D721Med (cell line): ENCODE measurements around the gene DET1.
A peak's percentile ranks its signal among the peaks of the same experiment; 100 is the strongest.

Experiments
- DNase-seq: peaks from one replicate; pipeline ENCODE4 v3.0.0; 2011; ENCODE audit warnings: low spot score; ENCODE audit not compliant: insufficient read length
- FAIRE-seq: peaks from 2 replicates; lab custom pipeline; 2011; peaks lifted over from hg19 to GRCh38; lab: Jason Lieb, UNC
- CTCF ChIP-seq: IDR thresholded peaks from 2 replicates; pipeline ENCODE4 v1.5.1; 2012; ENCODE audit warnings: mild to moderate bottlenecking, control low read depth; ENCODE audit not compliant: insufficient read depth; ENCODE audit errors: missing control alignments

The DET1 gene

DNA sequence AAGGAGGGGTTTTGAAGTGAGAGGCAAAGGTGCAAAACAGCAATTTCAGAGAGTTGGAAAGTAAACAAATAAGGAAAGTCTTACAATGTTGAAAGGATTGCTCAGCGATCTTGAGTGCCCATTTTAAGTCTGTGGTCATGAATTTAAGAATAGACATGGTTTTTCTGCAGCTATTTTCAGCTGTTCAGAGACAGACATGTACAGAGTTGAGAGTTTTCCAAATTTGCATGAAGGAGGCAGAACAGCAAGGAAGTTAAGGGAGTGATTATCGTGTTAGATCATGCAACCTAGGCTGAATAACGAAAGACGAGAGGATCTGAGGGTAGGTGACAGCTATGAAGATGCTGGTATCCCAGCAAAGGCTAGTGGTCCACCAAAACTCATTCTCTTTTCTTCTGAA is 37.2 kb downstream of the DET1 start:
- no peak for DNase-seq
- no peak for TF ChIP-seq CTCF
- FAIRE-seq, result no peak

DNA sequence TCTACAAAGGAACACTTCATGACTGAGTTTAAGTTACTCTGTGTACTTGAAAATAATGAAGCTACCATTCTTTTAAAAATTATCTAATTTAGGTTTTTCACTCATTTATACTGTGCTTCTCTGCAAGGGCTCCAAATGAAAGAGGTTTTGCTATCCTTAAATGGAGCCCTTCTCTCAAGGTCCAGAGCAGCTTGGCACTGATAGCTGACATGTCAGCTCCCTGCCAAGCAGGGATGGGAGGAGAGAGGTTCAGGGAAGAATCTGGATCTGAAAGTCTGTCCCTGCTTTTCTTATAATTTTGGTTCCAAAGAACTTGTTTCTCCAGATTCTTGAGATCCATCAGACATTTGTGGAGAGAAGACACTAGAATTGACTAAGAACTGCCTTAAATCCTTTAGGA is 39.9 kb downstream of the DET1 start:
- FAIRE-seq (no peak), DNase-seq (no peak)
- no peak for TF ChIP-seq CTCF

DNA sequence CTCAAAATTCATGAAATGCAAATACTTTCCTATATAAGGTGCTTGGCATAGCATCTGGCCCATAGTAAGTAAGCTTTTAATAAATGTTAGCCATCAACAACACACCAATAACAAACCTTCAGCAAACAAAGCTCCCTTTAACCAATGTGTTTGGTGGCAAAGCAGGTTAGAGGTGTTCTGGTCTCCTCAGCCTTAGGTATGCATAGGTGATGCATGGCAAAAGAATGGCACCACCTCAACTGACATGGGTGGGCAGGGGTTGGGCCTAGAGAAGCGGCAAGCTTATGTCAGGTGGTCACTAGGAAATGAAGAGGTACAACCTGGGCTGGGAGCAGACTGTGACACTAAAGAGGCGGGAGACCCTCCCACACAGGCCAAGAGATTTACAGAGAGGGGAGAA is 40.8 kb downstream of the DET1 start:
- no peak for TF ChIP-seq CTCF
- FAIRE-seq (no peak), DNase-seq (no peak)

DNA sequence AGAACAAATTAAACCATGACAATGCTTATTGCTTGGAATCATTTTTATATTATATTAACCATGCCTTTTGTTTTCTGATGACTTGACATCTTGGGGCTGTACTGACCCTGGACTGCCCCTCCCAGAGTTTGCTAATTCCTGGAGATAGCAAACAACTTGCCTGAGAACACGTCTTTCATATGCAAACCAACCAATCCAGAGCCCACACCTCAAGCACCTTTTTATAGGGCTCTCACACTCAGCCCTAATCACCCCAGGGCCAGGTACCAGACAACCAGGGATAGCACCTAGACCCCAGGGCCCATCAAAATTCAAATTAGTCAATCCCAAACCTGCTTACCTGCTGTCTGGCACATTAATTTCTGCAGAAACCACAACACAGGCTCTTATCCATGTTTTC is 42.0 kb downstream of the DET1 start:
- FAIRE-seq (no peak), DNase-seq (no peak)
- no peak for TF ChIP-seq CTCF

- FAIRE-seq (no peak), DNase-seq (peak; percentile 41)
- no peak for TF ChIP-seq CTCF
Measured at GRCh38 chr15:88498996-88499395, 47.5 kb downstream of the DET1 start.

- FAIRE-seq, result no peak
- no peak for TF ChIP-seq CTCF
Measured at GRCh38 chr15:88497109-88497765, 49.2 kb downstream of the DET1 start.

DNA sequence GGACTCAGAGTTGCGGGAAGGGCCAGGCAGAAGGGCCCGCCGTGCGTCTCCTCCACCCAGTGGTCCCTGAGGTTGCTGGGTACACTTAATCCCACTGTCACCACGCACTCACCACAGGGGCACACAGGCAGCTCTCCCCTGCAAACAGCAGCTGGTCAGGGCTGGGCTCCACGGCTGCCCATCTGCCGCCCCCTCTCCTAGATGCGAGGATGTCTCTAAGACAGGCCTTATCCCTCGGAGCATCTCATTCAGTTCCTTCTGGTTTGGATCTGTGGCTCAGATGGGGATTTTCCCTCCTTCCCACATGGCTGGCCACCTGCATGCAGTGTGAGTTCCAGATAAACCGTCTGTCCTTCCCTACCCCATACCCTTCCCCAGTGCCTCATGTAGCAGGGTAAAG is 52.6 kb downstream of the DET1 start:
- TF ChIP-seq CTCF, result no peak
- peak; percentile 51 for FAIRE-seq
- peak; percentile 57 for DNase-seq

More at GRCh38 chr15:88497109-88497765, 49.2 kb downstream of the DET1 start:
- DNase-seq, result no peak
